Measurements from ENCODE around the gene NT5C3B. TPM values are rescaled to one million over a fixed set of nuclear protein-coding genes. Genes with fewer than 3 reads are reported as not detected.

Gene NT5C3B
- polyA plus RNA-seq, 3 donors = 45.9 to 70.5 (median 50.0) TPM

Other genes with a start within 250 kb of the NT5C3B start
- 1 to 10 TPM in 2 of 3 donors, under 1 TPM in 1; 0.25 to 7.8 (median 1.0) TPM for gene KRT14, start 249.3 kb downstream of the NT5C3B start, polyA plus RNA-seq
- 10 to 100 TPM in 1 of 3 donors, 1 to 10 TPM in 1, under 1 TPM in 1; 0.16 to 15.5 (median 4.4) TPM for gene KRT16, start 223.5 kb downstream of the NT5C3B start, polyA plus RNA-seq
- under 1 TPM in 2 of 3 donors, not detected in 1; 0.60 to 0.70 TPM for gene KRT17, start 211.7 kb downstream of the NT5C3B start, polyA plus RNA-seq
- gene EIF1, start 147.3 kb downstream of the NT5C3B start, polyA plus RNA-seq = 100 to 1,000 TPM; 426 to 985 (median 580) TPM
- 1 to 10 TPM in 1 of 3 donors, not detected in 2; 2.4 TPM for gene GAST, start 123.9 kb downstream of the NT5C3B start, polyA plus RNA-seq
- under 1 TPM; 0.03 to 0.48 (median 0.22) TPM for gene HAP1, start 101.6 kb downstream of the NT5C3B start, polyA plus RNA-seq
- gene JUP, start 49.5 kb downstream of the NT5C3B start, polyA plus RNA-seq = 10 to 100 TPM; 35.7 to 49.0 (median 36.9) TPM
- 10 to 100 TPM in 1 of 3 donors, 1 to 10 TPM in 2; 3.3 to 11.1 (median 9.7) TPM for gene P3H4, start 24.3 kb downstream of the NT5C3B start, polyA plus RNA-seq
- 10 to 100 TPM in 2 of 3 donors, 1 to 10 TPM in 1; 9.6 to 50.6 (median 24.6) TPM for gene FKBP10, start 23.2 kb downstream of the NT5C3B start, polyA plus RNA-seq
- gene KLHL10, start 1.6 kb upstream of the NT5C3B start, polyA plus RNA-seq = under 1 TPM; 0.02 to 0.79 (median 0.64) TPM
- 1 to 10 TPM in 1 of 3 donors, under 1 TPM in 2; 0.89 to 1.4 (median 0.90) TPM for gene KLHL11, start 29.2 kb upstream of the NT5C3B start, polyA plus RNA-seq
- 100 to 1,000 TPM in 1 of 3 donors, 10 to 100 TPM in 2; 41.5 to 104 (median 68.9) TPM for gene ACLY, start 82.7 kb upstream of the NT5C3B start, polyA plus RNA-seq
- under 1 TPM; 0.48 to 0.79 (median 0.64) TPM for gene ODAD4, start 94.4 kb upstream of the NT5C3B start, polyA plus RNA-seq
- 10 to 100 TPM; 19.4 to 45.6 (median 38.2) TPM for gene CNP, start 130.6 kb upstream of the NT5C3B start, polyA plus RNA-seq
- gene DNAJC7, start 181.2 kb upstream of the NT5C3B start, polyA plus RNA-seq = 10 to 100 TPM; 43.8 to 86.1 (median 65.2) TPM
- gene NKIRAS2, start 183.9 kb upstream of the NT5C3B start, polyA plus RNA-seq = 10 to 100 TPM; 13.5 to 35.1 (median 30.9) TPM
- gene C17orf113, start 214.4 kb upstream of the NT5C3B start, polyA plus RNA-seq = 1 to 10 TPM in 1 of 3 donors, under 1 TPM in 2; 0.12 to 1.5 (median 0.22) TPM

Data from adipose tissue (tissue), 3 donors.